Measurements from ENCODE around the gene ZNF784. TPM values are rescaled to one million over a fixed set of nuclear protein-coding genes. Genes with fewer than 3 reads are reported as not detected.

Gene ZNF784
- total RNA-seq, 1 donor from 2014 or later: 12.4 TPM

GRCh38 chr19:55652311-55653128 is 28.2 kb upstream of the ZNF784 start:
- H3K4me1 Mint-ChIP-seq: peaks cover 28% of the 10 kb centered on the region
- peaks cover 2% of the 10 kb centered on the region for H3K36me3 Mint-ChIP-seq (ENCODE audit: low read depth)
- H3K27me3 Mint-ChIP-seq (ENCODE audit: low read depth): peaks cover 9% of the 10 kb centered on the region
- DNase-seq (ENCODE audit: low read depth, low spot score): no peak
- H3K4me3 Mint-ChIP-seq: peak overlapping the region; percentile 56
- no peaks in the 10 kb centered on the region for H3K9me3 Mint-ChIP-seq
- peak overlapping the region; percentile 43 for H3K27ac Mint-ChIP-seq (ENCODE audit: unreplicated experiment)
- no peak for TF ChIP-seq CTCF (conservative IDR thresholded peaks at IDR 0.05)

- Mint-ChIP-seq H3K36me3 (ENCODE audit: low read depth) (peaks cover 2% of the 10 kb centered on the region), H3K9me3 (no peaks in the 10 kb centered on the region), H3K4me1 (peaks cover 26% of the 10 kb centered on the region), H3K4me3 (peak overlapping the region; percentile 83), H3K27me3 (ENCODE audit: low read depth) (peaks cover 9% of the 10 kb centered on the region), H3K27ac (ENCODE audit: unreplicated experiment) (no peak overlapping the region)
- no peak for TF ChIP-seq CTCF (conservative IDR thresholded peaks at IDR 0.05)
- DNase-seq (ENCODE audit: low read depth, low spot score): no peak
Measured at GRCh38 chr19:55651236-55651635, 26.9 kb upstream of the ZNF784 start.

GRCh38 chr19:55650602-55651230 is 26.4 kb upstream of the ZNF784 start:
- no peak for DNase-seq (ENCODE audit: low read depth, low spot score)
- peak overlapping the region; percentile 83 for H3K4me3 Mint-ChIP-seq
- no peaks in the 10 kb centered on the region for H3K9me3 Mint-ChIP-seq
- H3K4me1 Mint-ChIP-seq: peaks cover 21% of the 10 kb centered on the region
- TF ChIP-seq CTCF (conservative IDR thresholded peaks at IDR 0.05): no peak
- H3K27ac Mint-ChIP-seq (ENCODE audit: unreplicated experiment): no peak overlapping the region
- H3K36me3 Mint-ChIP-seq (ENCODE audit: low read depth): peaks cover 2% of the 10 kb centered on the region
- peaks cover 9% of the 10 kb centered on the region for H3K27me3 Mint-ChIP-seq (ENCODE audit: low read depth)

- TF ChIP-seq CTCF (conservative IDR thresholded peaks at IDR 0.05): no peak
- DNase-seq (ENCODE audit: low read depth, low spot score): no peak
- no peak overlapping the region for H3K27ac Mint-ChIP-seq (ENCODE audit: unreplicated experiment)
- peaks cover 6% of the 10 kb centered on the region for H3K36me3 Mint-ChIP-seq (ENCODE audit: low read depth)
- H3K4me1 Mint-ChIP-seq: peaks cover 19% of the 10 kb centered on the region
- H3K4me3 Mint-ChIP-seq: peak overlapping the region; percentile 83
- no peaks in the 10 kb centered on the region for H3K9me3 Mint-ChIP-seq
- H3K27me3 Mint-ChIP-seq (ENCODE audit: low read depth): peaks cover 9% of the 10 kb centered on the region
Measured at GRCh38 chr19:55650126-55650557, 25.8 kb upstream of the ZNF784 start.

GRCh38 chr19:55649268-55650125 is 25.1 kb upstream of the ZNF784 start:
- H3K4me3 Mint-ChIP-seq: peak overlapping the region; percentile 88
- no peak for TF ChIP-seq CTCF (conservative IDR thresholded peaks at IDR 0.05)
- peaks cover 8% of the 10 kb centered on the region for H3K27me3 Mint-ChIP-seq (ENCODE audit: low read depth)
- H3K9me3 Mint-ChIP-seq: no peaks in the 10 kb centered on the region
- peaks cover 6% of the 10 kb centered on the region for H3K36me3 Mint-ChIP-seq (ENCODE audit: low read depth)
- peaks cover 19% of the 10 kb centered on the region for H3K4me1 Mint-ChIP-seq
- no peak for DNase-seq (ENCODE audit: low read depth, low spot score)
- no peak overlapping the region for H3K27ac Mint-ChIP-seq (ENCODE audit: unreplicated experiment)
